Keratinocyte (primary cell): Measurements from ENCODE around the gene AOAH.

Source experiments
- CTCF ChIP-seq, 3 experiments: IDR thresholded peaks in 1 of 3; conservative IDR thresholded peaks in 1 of 3; optimal IDR thresholded peaks in 1 of 3; 2 replicates in 2 of 3; 3 replicates in 1 of 3; pipeline versions ENCODE3 to v1.5.1; 2011; ENCODE audit warnings: low read length in 3 of 3, mild to moderate bottlenecking in 3 of 3, moderate library complexity in 2 of 3, control low read depth in 1 of 3, inconsistent platforms in 1 of 3; ENCODE audit not compliant: insufficient read depth in 2 of 3; ENCODE audit errors: extremely low read depth in 1 of 3
- EZH2 ChIP-seq: IDR thresholded peaks from one replicate; pipeline ENCODE4 v1.6.1; 2012; ENCODE audit warnings: inconsistent platforms, mild to moderate bottlenecking, low read length, moderate library complexity

DNA sequence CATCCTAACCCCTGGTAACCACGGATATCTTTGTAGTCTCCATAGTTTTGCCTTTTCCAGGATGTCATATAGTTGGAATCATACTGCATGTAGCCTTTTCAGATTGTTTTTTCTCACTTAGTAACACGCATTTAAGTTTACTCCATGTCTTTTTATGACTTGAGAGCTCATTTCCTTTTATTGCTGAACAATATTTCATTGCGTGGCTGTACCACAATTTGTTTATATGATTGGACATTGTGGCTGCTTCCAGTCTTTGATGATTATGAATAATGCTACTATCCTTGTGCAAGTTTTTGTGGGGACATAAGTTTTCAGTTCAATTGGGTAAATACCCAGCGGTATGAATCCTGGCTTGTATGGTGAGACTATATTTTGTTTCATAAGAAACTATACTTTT is 60.8 kb downstream of the AOAH start:
- TF ChIP-seq CTCF (optimal IDR thresholded peaks at IDR 0.05 in 1 of 3, IDR thresholded peaks at IDR 0.05 in 1 of 3, conservative IDR thresholded peaks at IDR 0.05 in 1 of 3; ENCODE audit: extremely low read depth in 1 of 3, insufficient read depth in 2 of 3, low read length in 3 of 3) (no peak), EZH2 (no peak)
